PC-3 (cell line): ENCODE results near the gene GSG1L. TPM values are rescaled to one million over a fixed set of nuclear protein-coding genes. Genes with fewer than 3 reads are reported as not detected.
"Not testable (repeated sequence)": the region's sequence is repeated elsewhere in the genome, so short reads cannot be mapped to it uniquely, and the experiment has no call there.

Experiments used
- ATAC-seq: fragments of 200-7000 bp; cut with Tn5 transposase; 2 replicates; pipeline ENCODE4 v1.9.1; 2020; ENCODE audit warnings: mild to moderate bottlenecking, moderate library complexity
- BruUV-seq: library from RNA; stranded (reverse); fragments of 400-500 nt; replicated peaks from 2 replicates; lab custom pipeline; 2021; lab: Mats Ljungman, UMichigan
- CTCF ChIA-PET: fragments of 300-600 bp; sonication (Branson Sonifier 250); formaldehyde crosslinking; loops from one replicate; lab custom pipeline; 2022; ENCODE audit warnings: antibody characterized with exemption; lab: Charles Lee
- POLR2A ChIA-PET: fragments of 300-600 bp; sonication (Branson Sonifier 250); formaldehyde crosslinking; loops from one replicate; lab custom pipeline; 2022; ENCODE audit warnings: antibody characterized with exemption; ENCODE audit not compliant: unreplicated experiment; lab: Charles Lee
- DNase-seq: peaks from one replicate; pipeline ENCODE4 v3.0.0-alpha.2; 2015
- H2AFZ ChIP-seq: fragments of 300-600 bp; sonication (generic); 2 replicates; pipeline ENCODE4 v1.6.0; 2016; ENCODE audit warnings: antibody characterized with exemption, low read length
- H3F3A ChIP-seq: fragments of 300-600 bp; sonication (generic); one replicate; pipeline ENCODE4 v1.6.0; 2017; ENCODE audit warnings: antibody characterized with exemption, low read length, control low read depth, mild to moderate bottlenecking; ENCODE audit not compliant: unreplicated experiment
- H3K27ac ChIP-seq: fragments of 300-600 bp; sonication (generic); 2 replicates; pipeline ENCODE4 v1.5.1; 2016; ENCODE audit warnings: mild to moderate bottlenecking, low read length
- H3K27me3 ChIP-seq: fragments of 300-600 bp; sonication (generic); 2 replicates; pipeline ENCODE4 v1.6.1; 2016; ENCODE audit warnings: low read length, mixed read lengths
- H3K36me3 ChIP-seq: fragments of 300-600 bp; sonication (generic); 2 replicates; pipeline ENCODE4 v1.6.1; 2016; ENCODE audit warnings: low read depth, mixed run types, low read length, mixed read lengths
- H3K4me1 ChIP-seq: fragments of 300-600 bp; sonication (generic); 2 replicates; pipeline ENCODE4 v1.5.1; 2016; ENCODE audit warnings: low read length; ENCODE audit not compliant: insufficient read depth
- H3K4me2 ChIP-seq: fragments of 300-600 bp; sonication (generic); 2 replicates; pipeline ENCODE4 v1.6.0; 2016; ENCODE audit warnings: low read length
- H3K4me3 ChIP-seq: fragments of 300-600 bp; sonication (generic); 2 replicates; pipeline ENCODE4 v1.5.1; 2016; ENCODE audit warnings: mild to moderate bottlenecking, low read length, mixed read lengths
- H3K79me2 ChIP-seq: fragments of 300-600 bp; sonication (generic); 2 replicates; pipeline ENCODE4 v1.6.1; 2017; ENCODE audit warnings: low read length, mixed read lengths
- H3K9ac ChIP-seq: fragments of 300-600 bp; sonication (generic); 2 replicates; pipeline ENCODE4 v1.6.0; 2016; ENCODE audit warnings: mild to moderate bottlenecking, low read length
- H3K9me2 ChIP-seq: fragments of 300-600 bp; sonication (generic); replicated peaks from 2 replicates; pipeline ENCODE4 v1.6.1; 2016; ENCODE audit warnings: mixed run types, low read length, mixed read lengths
- H3K9me3 ChIP-seq: fragments of 300-600 bp; sonication (generic); 2 replicates; pipeline ENCODE4 v1.6.1; 2016; ENCODE audit warnings: low read length, mixed read lengths
- H4K20me1 ChIP-seq: fragments of 300-600 bp; sonication (generic); 2 replicates; pipeline ENCODE4 v1.6.1; 2016; ENCODE audit warnings: low read length, mixed read lengths
- CTCF ChIP-seq: fragments of 300-600 bp; sonication (generic); conservative IDR thresholded peaks from 2 replicates; pipeline ENCODE4 v1.5.1; 2017; ENCODE audit warnings: antibody characterized with exemption, low read depth, mild to moderate bottlenecking, low read length
- EZH2 ChIP-seq: fragments of 300-600 bp; sonication (generic); IDR thresholded peaks from one replicate; pipeline ENCODE4 v1.6.1; 2017; ENCODE audit warnings: antibody characterized with exemption, mild to moderate bottlenecking, low read length; ENCODE audit not compliant: unreplicated experiment
- EZH2phosphoT487 ChIP-seq: fragments of 300-600 bp; sonication (generic); IDR thresholded peaks from 2 replicates; pipeline ENCODE4 v1.6.1; 2018; ENCODE audit warnings: mild to moderate bottlenecking, antibody characterized with exemption, low read length, borderline replicate concordance
- intact Hi-C: fragments of 100-400 bp; cut with micrococcal nuclease; formaldehyde crosslinking; loops from 2 replicates; pipeline ENCODE4 v1.9.0; 2023
- total RNA-seq: library from RNA; depleted of rRNA; stranded (reverse); fragments of >200 nt; gene quantifications from 2 replicates; pipeline ENCODE4 v1.2.3, GENCODE V29; 2014

Gene GSG1L
- total RNA-seq, 1 experiment from 2014 or later = not detected

- intact Hi-C loops = no loop called here
- H4K20me1 ChIP-seq = no peaks in the 10 kb centered on the region
- ChIA-PET POLR2A (no interaction called here), CTCF (no interaction called here)
- DNase-seq (no peak), ATAC-seq (no peak)
- H3K4me3 ChIP-seq = no peak overlapping the region
- H3K36me3 ChIP-seq = no peaks in the 10 kb centered on the region
- no peaks in the 10 kb centered on the region for H3K4me1 ChIP-seq
- H3K4me2 ChIP-seq = no peak overlapping the region
- no peaks in the 10 kb centered on the region for H3K9me3 ChIP-seq
- no peaks in the 10 kb centered on the region for H3F3A ChIP-seq
- no peaks in the 10 kb centered on the region for H3K9me2 ChIP-seq
- no peak for TF ChIP-seq CTCF
- no peak overlapping the region for H3K27ac ChIP-seq
- no TSS peak for BruUV-seq
- H2AFZ ChIP-seq = no peak overlapping the region
- H3K27me3 ChIP-seq = peaks cover 6% of the 10 kb centered on the region
- H3K79me2 ChIP-seq = no peaks in the 10 kb centered on the region
- H3K9ac ChIP-seq = no peak overlapping the region
Observed at GRCh38 chr16:27982184-27982583, 81.3 kb downstream of the GSG1L start.

- no TSS peak for BruUV-seq
- no peaks in the 10 kb centered on the region for H3K36me3 ChIP-seq
- H3K27me3 ChIP-seq = peaks cover 5% of the 10 kb centered on the region; the same call in 1 of the 2 replicates
- intact Hi-C loops = no loop called here
- H3F3A ChIP-seq = no peaks in the 10 kb centered on the region
- ATAC-seq (no peak), DNase-seq (no peak)
- no peaks in the 10 kb centered on the region for H3K4me1 ChIP-seq
- no peaks in the 10 kb centered on the region for H3K9me3 ChIP-seq
- no peaks in the 10 kb centered on the region for H3K9me2 ChIP-seq
- H3K4me3 ChIP-seq = no peak overlapping the region
- TF ChIP-seq CTCF = no peak
- TF ChIP-seq EZH2 = no peak
- TF ChIP-seq EZH2phosphoT487 = no peak
- no peak overlapping the region for H3K9ac ChIP-seq
- POLR2A ChIA-PET = no interaction called here
- H4K20me1 ChIP-seq = no peaks in the 10 kb centered on the region
- H3K79me2 ChIP-seq = no peaks in the 10 kb centered on the region
- H2AFZ ChIP-seq = no peak overlapping the region
- H3K4me2 ChIP-seq = no peak overlapping the region
- no peak overlapping the region for H3K27ac ChIP-seq
- CTCF ChIA-PET = no interaction called here
Observed at GRCh38 chr16:27980919-27981700, 82.4 kb downstream of the GSG1L start.

GRCh38 chr16:27980076-27980775, 83.3 kb downstream of the GSG1L start:
- Histone ChIP-seq H3K27ac (no peak overlapping the region), H3K79me2 (no peaks in the 10 kb centered on the region), H2AFZ (no peak overlapping the region), H4K20me1 (no peaks in the 10 kb centered on the region), H3K27me3 (no peaks in the 10 kb centered on the region), H3K9me2 (no peaks in the 10 kb centered on the region), H3K4me2 (no peak overlapping the region), H3K9me3 (no peaks in the 10 kb centered on the region), H3K9ac (no peak overlapping the region), H3F3A (no peaks in the 10 kb centered on the region), H3K4me1 (no peaks in the 10 kb centered on the region), H3K36me3 (no peaks in the 10 kb centered on the region), H3K4me3 (no peak overlapping the region)
- no TSS peak for BruUV-seq
- POLR2A ChIA-PET = no interaction called here
- CTCF ChIA-PET = no interaction called here
- intact Hi-C loops = no loop called here
- TF ChIP-seq EZH2 = no peak
- TF ChIP-seq CTCF = no peak
- no peak for TF ChIP-seq EZH2phosphoT487
- no peak for DNase-seq
- ATAC-seq = no peak

- POLR2A ChIA-PET = interaction anchor here (0.6 kb wide), 1 partner anchor 71 kb away, joined by 3 read pairs; no protein-coding TSS in a partner anchor
- DNase-seq, H3K4me1 ChIP-seq, H3K9me2 ChIP-seq, H2AFZ ChIP-seq, H3K79me2 ChIP-seq, H3K27ac ChIP-seq, H3K9me3 ChIP-seq, CTCF ChIA-PET, H3F3A ChIP-seq, H3K36me3 ChIP-seq, ATAC-seq, H3K9ac ChIP-seq, intact Hi-C loops, H3K4me3 ChIP-seq, H3K27me3 ChIP-seq, BruUV-seq, H4K20me1 ChIP-seq, H3K4me2 ChIP-seq: not testable (repeated sequence)
Observed at GRCh38 chr16:27979668-27980067, 83.8 kb downstream of the GSG1L start.
